ENCODE results near the gene ANKRD23.
"Not testable (repeated sequence)": the region's sequence is repeated elsewhere in the genome, so short reads cannot be mapped to it uniquely, and the experiment has no call there.

ANKRD23 gene

DNA sequence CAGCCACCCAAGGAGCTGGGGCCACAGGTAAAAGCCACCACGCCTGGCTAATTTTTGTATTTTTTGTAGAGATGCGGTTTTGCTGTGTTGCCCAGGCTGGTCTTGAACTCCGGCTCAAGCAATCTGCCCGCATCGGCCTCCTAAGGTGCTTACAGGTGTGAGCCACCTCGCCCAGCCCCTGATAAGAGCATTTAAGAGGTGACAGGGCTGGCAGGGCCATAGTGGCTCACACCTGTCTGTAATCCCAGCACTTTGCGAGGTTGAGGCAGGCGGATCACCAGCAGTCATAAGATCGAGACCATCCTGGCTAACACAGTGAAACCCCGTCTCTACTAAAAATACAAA, 36.7 kb downstream of the ANKRD23 start:
- H4K20me1 ChIP-seq (ENCODE audit: insufficient read depth, low read length): no peaks in the 10 kb centered on the region
- H3K4me2 ChIP-seq (ENCODE audit: low read depth, low read length): no peak overlapping the region
- H3F3A ChIP-seq (ENCODE audit: insufficient read depth, low read length): no peaks in the 10 kb centered on the region
- H3K27ac ChIP-seq (ENCODE audit: low read length): no peak overlapping the region
- H3K79me2 ChIP-seq (ENCODE audit: low read length): no peaks in the 10 kb centered on the region
- no peak overlapping the region for H3K4me3 ChIP-seq (ENCODE audit: low read length)
- no peak overlapping the region for H3K9ac ChIP-seq (ENCODE audit: low read length)
- no peaks in the 10 kb centered on the region for H3K27me3 ChIP-seq (replicated peaks; ENCODE audit: insufficient read depth, low read length)
- H3K4me1 ChIP-seq (ENCODE audit: low read length): no peaks in the 10 kb centered on the region
- H2AFZ ChIP-seq (ENCODE audit: low read length): no peak overlapping the region
- H3K9me2 ChIP-seq (replicated peaks; ENCODE audit: insufficient read depth, low read length): no peaks in the 10 kb centered on the region
- no peak for DNase-seq
- TF ChIP-seq EZH2phosphoT487 (IDR thresholded peaks at IDR 0.05; ENCODE audit: low read length) (no peak), EZH2 (optimal IDR thresholded peaks at IDR 0.05; ENCODE audit: low read depth, low read length) (no peak)
- TF ChIP-seq, protein P1, sequence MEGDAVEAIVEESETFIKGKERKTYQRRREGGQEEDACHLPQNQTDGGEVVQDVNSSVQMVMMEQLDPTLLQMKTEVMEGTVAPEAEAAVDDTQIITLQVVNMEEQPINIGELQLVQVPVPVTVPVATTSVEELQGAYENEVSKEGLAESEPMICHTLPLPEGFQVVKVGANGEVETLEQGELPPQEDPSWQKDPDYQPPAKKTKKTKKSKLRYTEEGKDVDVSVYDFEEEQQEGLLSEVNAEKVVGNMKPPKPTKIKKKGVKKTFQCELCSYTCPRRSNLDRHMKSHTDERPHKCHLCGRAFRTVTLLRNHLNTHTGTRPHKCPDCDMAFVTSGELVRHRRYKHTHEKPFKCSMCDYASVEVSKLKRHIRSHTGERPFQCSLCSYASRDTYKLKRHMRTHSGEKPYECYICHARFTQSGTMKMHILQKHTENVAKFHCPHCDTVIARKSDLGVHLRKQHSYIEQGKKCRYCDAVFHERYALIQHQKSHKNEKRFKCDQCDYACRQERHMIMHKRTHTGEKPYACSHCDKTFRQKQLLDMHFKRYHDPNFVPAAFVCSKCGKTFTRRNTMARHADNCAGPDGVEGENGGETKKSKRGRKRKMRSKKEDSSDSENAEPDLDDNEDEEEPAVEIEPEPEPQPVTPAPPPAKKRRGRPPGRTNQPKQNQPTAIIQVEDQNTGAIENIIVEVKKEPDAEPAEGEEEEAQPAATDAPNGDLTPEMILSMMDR (IDR thresholded peaks at IDR 0.05; ENCODE audit: low read length): no peak
- H3K36me3 ChIP-seq (replicated peaks; ENCODE audit: insufficient read depth, low read length): no peaks in the 10 kb centered on the region
- H3K9me3 ChIP-seq (replicated peaks; ENCODE audit: insufficient read depth, low read length): no peaks in the 10 kb centered on the region

DNA sequence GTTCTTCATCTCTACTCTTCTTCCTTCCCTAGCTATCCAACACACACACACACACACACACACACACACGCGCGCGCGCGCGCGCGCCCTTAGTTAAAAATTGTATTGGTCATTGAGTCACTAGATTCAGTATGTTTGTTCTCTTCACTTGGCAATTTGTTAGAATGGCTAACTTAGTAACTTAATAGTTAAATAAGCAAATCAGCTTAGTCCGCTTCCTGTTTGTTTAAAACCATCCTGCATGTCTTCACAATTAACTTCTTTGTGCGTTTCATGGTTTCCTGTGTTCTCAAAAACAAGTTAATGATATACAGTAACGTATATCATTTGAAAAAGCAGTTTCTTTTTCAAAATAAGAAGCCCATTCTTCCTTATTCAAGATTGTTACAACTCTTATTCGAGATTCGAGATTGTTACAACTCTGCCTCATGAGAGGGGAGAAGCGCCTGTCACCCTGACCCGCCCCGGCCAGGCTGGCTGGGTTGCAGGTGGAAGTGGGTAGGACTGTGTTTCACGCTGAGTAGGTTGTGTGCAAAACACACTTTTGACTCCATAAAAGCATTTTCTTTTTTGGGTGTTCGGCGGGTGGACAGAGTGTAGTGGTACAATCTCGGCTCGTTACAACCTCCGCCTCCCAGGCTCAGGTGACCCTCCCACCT, 37.2 kb downstream of the ANKRD23 start:
- Histone ChIP-seq H3K27ac (ENCODE audit: low read length) (no peak overlapping the region), H3K4me2 (ENCODE audit: low read depth, low read length) (no peak overlapping the region)

DNA sequence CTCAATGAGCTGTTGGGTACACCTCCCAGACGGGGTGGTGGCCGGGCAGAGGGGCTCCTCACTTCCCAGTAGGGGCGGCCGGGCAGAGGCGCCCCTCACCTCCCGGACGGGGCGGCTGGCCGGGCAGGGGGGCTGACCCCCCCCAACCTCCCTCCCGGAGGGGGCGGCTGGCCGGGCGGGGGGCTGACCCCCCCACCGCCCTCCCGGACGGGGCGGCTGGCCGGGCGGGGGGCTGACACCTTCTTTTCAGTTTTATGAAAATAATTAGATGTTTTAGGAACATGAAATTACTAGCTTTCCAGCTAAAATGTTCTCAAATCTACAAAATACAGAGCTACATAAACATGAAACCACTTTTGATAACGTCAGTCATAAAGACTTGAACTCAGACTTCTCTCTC, 37.9 kb downstream of the ANKRD23 start:
- H3K27ac ChIP-seq (ENCODE audit: low read length); H4K20me1 ChIP-seq (ENCODE audit: insufficient read depth, low read length): not testable (repeated sequence)

More for the DNA sequence above, 37.2 kb downstream of the ANKRD23 start:
- H4K20me1 ChIP-seq (ENCODE audit: insufficient read depth, low read length): no peaks in the 10 kb centered on the region
- no peak overlapping the region for H3K9ac ChIP-seq (ENCODE audit: low read length)
- H3K27me3 ChIP-seq (replicated peaks; ENCODE audit: insufficient read depth, low read length): no peaks in the 10 kb centered on the region
- TF ChIP-seq EZH2 (optimal IDR thresholded peaks at IDR 0.05; ENCODE audit: low read depth, low read length) (no peak), EZH2phosphoT487 (IDR thresholded peaks at IDR 0.05; ENCODE audit: low read length) (no peak)
- TF ChIP-seq, protein P1 (IDR thresholded peaks at IDR 0.05; ENCODE audit: low read length): no peak
- DNase-seq: no peak
- H3K4me3 ChIP-seq (ENCODE audit: low read length): no peak overlapping the region
- H3F3A ChIP-seq (ENCODE audit: insufficient read depth, low read length): no peaks in the 10 kb centered on the region
- H3K4me1 ChIP-seq (ENCODE audit: low read length): no peaks in the 10 kb centered on the region
- H3K79me2 ChIP-seq (ENCODE audit: low read length): no peaks in the 10 kb centered on the region
- H2AFZ ChIP-seq (ENCODE audit: low read length): no peak overlapping the region
- H3K9me2 ChIP-seq (replicated peaks; ENCODE audit: insufficient read depth, low read length): no peaks in the 10 kb centered on the region
- no peaks in the 10 kb centered on the region for H3K36me3 ChIP-seq (replicated peaks; ENCODE audit: insufficient read depth, low read length)
- H3K9me3 ChIP-seq (replicated peaks; ENCODE audit: insufficient read depth, low read length): no peaks in the 10 kb centered on the region

DNA sequence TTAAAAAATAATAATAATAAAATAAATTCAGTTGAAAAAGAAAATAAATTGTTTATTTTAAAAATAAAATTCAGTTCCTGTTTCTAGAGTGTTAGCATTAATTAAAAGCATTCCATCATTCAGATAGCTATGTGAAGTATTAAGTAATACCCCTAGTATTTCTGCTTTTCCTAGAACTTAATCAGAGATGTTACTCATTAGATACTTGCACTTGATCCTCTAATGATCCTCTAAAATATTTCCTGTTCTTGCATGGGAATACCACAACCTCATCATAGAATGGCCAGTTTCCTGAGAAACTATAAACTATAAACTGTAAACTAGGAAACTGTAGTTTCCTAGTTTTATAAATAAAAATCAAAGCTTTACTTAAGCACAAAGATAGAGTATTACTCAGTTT, 38.8 kb downstream of the ANKRD23 start:
- Histone ChIP-seq H3K4me1 (ENCODE audit: low read length) (no peaks in the 10 kb centered on the region), H3K27ac (ENCODE audit: low read length) (no peak overlapping the region), H3K9me2 (replicated peaks; ENCODE audit: insufficient read depth, low read length) (no peaks in the 10 kb centered on the region), H3K36me3 (replicated peaks; ENCODE audit: insufficient read depth, low read length) (no peaks in the 10 kb centered on the region), H3K9ac (ENCODE audit: low read length) (no peak overlapping the region), H3K27me3 (replicated peaks; ENCODE audit: insufficient read depth, low read length) (no peaks in the 10 kb centered on the region), H3K79me2 (ENCODE audit: low read length) (no peaks in the 10 kb centered on the region), H3K4me3 (ENCODE audit: low read length) (no peak overlapping the region), H3K4me2 (ENCODE audit: low read depth, low read length) (no peak overlapping the region), H2AFZ (ENCODE audit: low read length) (no peak overlapping the region), H4K20me1 (ENCODE audit: insufficient read depth, low read length) (no peaks in the 10 kb centered on the region), H3F3A (ENCODE audit: insufficient read depth, low read length) (no peaks in the 10 kb centered on the region), H3K9me3 (replicated peaks; ENCODE audit: insufficient read depth, low read length) (no peaks in the 10 kb centered on the region)
- DNase-seq: no peak
- TF ChIP-seq EZH2 (optimal IDR thresholded peaks at IDR 0.05; ENCODE audit: low read depth, low read length) (no peak), EZH2phosphoT487 (IDR thresholded peaks at IDR 0.05; ENCODE audit: low read length) (no peak)
- TF ChIP-seq, protein P1 (IDR thresholded peaks at IDR 0.05; ENCODE audit: low read length): no peak

More for the DNA sequence above, 37.9 kb downstream of the ANKRD23 start:
- not testable (repeated sequence) for H3F3A ChIP-seq (ENCODE audit: insufficient read depth, low read length); DNase-seq; H3K4me3 ChIP-seq (ENCODE audit: low read length); H3K9me2 ChIP-seq (replicated peaks; ENCODE audit: insufficient read depth, low read length); H3K9ac ChIP-seq (ENCODE audit: low read length); H3K36me3 ChIP-seq (replicated peaks; ENCODE audit: insufficient read depth, low read length); H2AFZ ChIP-seq (ENCODE audit: low read length); H3K79me2 ChIP-seq (ENCODE audit: low read length); H3K4me2 ChIP-seq (ENCODE audit: low read depth, low read length); H3K27me3 ChIP-seq (replicated peaks; ENCODE audit: insufficient read depth, low read length); H3K9me3 ChIP-seq (replicated peaks; ENCODE audit: insufficient read depth, low read length); H3K4me1 ChIP-seq (ENCODE audit: low read length)
